Measurements from ENCODE around the gene LIFR. TPM values are rescaled to one million over a fixed set of nuclear protein-coding genes. Genes with fewer than 3 reads are reported as not detected.

The LIFR gene
- total RNA-seq, 1 experiment from 2014 or later: 47.9 TPM

DNA sequence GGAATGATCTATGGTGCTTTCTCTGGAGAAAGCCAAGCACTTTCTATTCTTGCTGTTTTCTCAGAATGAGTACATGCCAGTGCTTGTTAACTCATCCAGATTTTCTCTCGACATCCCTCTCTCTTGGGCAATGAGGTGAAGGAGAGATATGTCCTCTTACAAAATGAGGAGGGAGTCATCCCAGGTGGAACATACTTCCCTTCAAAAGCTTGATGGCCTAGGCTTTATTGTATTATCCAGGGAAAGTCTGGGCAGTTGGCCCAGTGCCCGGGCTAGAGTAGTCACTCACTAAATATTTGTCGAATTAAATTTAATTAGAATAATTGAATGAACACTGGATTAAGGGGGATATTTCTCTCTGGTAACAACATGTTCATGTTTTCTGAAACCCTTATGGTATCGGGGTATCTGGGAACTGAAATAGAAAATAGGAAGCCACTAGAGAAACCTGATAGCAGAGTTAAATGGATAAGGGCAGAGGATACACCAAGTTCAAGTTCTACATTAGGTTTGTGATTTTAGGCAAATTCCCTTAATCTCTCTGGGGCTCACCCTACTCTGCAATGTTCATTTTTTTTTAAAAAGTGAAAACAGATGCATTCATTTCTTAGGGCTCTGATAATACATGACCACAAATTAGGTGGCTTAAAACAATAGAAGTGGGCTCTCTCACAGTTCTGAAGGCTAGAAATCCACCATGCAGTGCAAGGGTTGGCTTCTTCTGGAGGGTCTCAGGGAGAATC is 99.6 kb downstream of the LIFR start:
- CTCF ChIA-PET: no interaction called here
- POLR2A ChIA-PET (ENCODE audit: low non-redundant PET): no interaction called here
- BruUV-seq (replicated peaks): no TSS peak
- no peaks in the 10 kb centered on the region for H3K27me3 ChIP-seq (replicated peaks; ENCODE audit: insufficient read depth, low read depth, low read length, poor library complexity)
- H3K36me3 ChIP-seq (ENCODE audit: insufficient read depth, low read length, poor library complexity, severe bottlenecking): peaks cover 47% of the 10 kb centered on the region
- H3K27ac ChIP-seq (ENCODE audit: low read depth, low read length, poor library complexity, severe bottlenecking): no peak overlapping the region
- no peak for TF ChIP-seq EZH2 (IDR thresholded peaks at IDR 0.05; ENCODE audit: borderline replicate concordance, low read depth, low read length, poor library complexity, severe bottlenecking)
- TF ChIP-seq, protein P1, sequence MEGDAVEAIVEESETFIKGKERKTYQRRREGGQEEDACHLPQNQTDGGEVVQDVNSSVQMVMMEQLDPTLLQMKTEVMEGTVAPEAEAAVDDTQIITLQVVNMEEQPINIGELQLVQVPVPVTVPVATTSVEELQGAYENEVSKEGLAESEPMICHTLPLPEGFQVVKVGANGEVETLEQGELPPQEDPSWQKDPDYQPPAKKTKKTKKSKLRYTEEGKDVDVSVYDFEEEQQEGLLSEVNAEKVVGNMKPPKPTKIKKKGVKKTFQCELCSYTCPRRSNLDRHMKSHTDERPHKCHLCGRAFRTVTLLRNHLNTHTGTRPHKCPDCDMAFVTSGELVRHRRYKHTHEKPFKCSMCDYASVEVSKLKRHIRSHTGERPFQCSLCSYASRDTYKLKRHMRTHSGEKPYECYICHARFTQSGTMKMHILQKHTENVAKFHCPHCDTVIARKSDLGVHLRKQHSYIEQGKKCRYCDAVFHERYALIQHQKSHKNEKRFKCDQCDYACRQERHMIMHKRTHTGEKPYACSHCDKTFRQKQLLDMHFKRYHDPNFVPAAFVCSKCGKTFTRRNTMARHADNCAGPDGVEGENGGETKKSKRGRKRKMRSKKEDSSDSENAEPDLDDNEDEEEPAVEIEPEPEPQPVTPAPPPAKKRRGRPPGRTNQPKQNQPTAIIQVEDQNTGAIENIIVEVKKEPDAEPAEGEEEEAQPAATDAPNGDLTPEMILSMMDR (conservative IDR thresholded peaks at IDR 0.05; ENCODE audit: low read depth, low read length): no peak
- no peaks in the 10 kb centered on the region for H3K9me3 ChIP-seq (ENCODE audit: low read depth, low read length, poor library complexity, severe bottlenecking)
- no peak for DNase-seq (ENCODE audit: low spot score)
- intact Hi-C loops (cut with micrococcal nuclease; ENCODE audit: unreplicated experiment): no loop called here
- H3K4me1 ChIP-seq (ENCODE audit: insufficient read depth, low read length, poor library complexity, severe bottlenecking): no peaks in the 10 kb centered on the region
- H3K4me3 ChIP-seq (ENCODE audit: low read depth, low read length, poor library complexity, severe bottlenecking): no peak overlapping the region

GRCh38 chr5:38455796-38456330 is 100.6 kb downstream of the LIFR start:
- BruUV-seq (replicated peaks): no TSS peak
- DNase-seq (ENCODE audit: low spot score): no peak
- H3K4me1 ChIP-seq (ENCODE audit: insufficient read depth, low read length, poor library complexity, severe bottlenecking): no peaks in the 10 kb centered on the region
- POLR2A ChIA-PET (ENCODE audit: low non-redundant PET): no interaction called here
- intact Hi-C loops (cut with micrococcal nuclease; ENCODE audit: unreplicated experiment): no loop called here
- H3K27me3 ChIP-seq (replicated peaks; ENCODE audit: insufficient read depth, low read depth, low read length, poor library complexity): no peaks in the 10 kb centered on the region
- no peaks in the 10 kb centered on the region for H3K9me3 ChIP-seq (ENCODE audit: low read depth, low read length, poor library complexity, severe bottlenecking)
- no peak overlapping the region for H3K4me3 ChIP-seq (ENCODE audit: low read depth, low read length, poor library complexity, severe bottlenecking)
- H3K27ac ChIP-seq (ENCODE audit: low read depth, low read length, poor library complexity, severe bottlenecking): no peak overlapping the region
- CTCF ChIA-PET: no interaction called here
- H3K36me3 ChIP-seq (ENCODE audit: insufficient read depth, low read length, poor library complexity, severe bottlenecking): peaks cover 44% of the 10 kb centered on the region
- TF ChIP-seq EZH2 (IDR thresholded peaks at IDR 0.05; ENCODE audit: borderline replicate concordance, low read depth, low read length, poor library complexity, severe bottlenecking): no peak
- TF ChIP-seq, protein P1 (conservative IDR thresholded peaks at IDR 0.05; ENCODE audit: low read depth, low read length): no peak

- no peak for DNase-seq (ENCODE audit: low spot score)
- POLR2A ChIA-PET (ENCODE audit: low non-redundant PET): no interaction called here
- H3K27me3 ChIP-seq (replicated peaks; ENCODE audit: insufficient read depth, low read depth, low read length, poor library complexity): no peaks in the 10 kb centered on the region
- H3K27ac ChIP-seq (ENCODE audit: low read depth, low read length, poor library complexity, severe bottlenecking): no peak overlapping the region
- H3K36me3 ChIP-seq (ENCODE audit: insufficient read depth, low read length, poor library complexity, severe bottlenecking): peaks cover 30% of the 10 kb centered on the region
- intact Hi-C loops (cut with micrococcal nuclease; ENCODE audit: unreplicated experiment): no loop called here
- no peak overlapping the region for H3K4me3 ChIP-seq (ENCODE audit: low read depth, low read length, poor library complexity, severe bottlenecking)
- BruUV-seq (replicated peaks): no TSS peak
- H3K4me1 ChIP-seq (ENCODE audit: insufficient read depth, low read length, poor library complexity, severe bottlenecking): no peaks in the 10 kb centered on the region
- H3K9me3 ChIP-seq (ENCODE audit: low read depth, low read length, poor library complexity, severe bottlenecking): no peaks in the 10 kb centered on the region
- TF ChIP-seq, protein P1 (conservative IDR thresholded peaks at IDR 0.05; ENCODE audit: low read depth, low read length): no peak
- TF ChIP-seq EZH2 (IDR thresholded peaks at IDR 0.05; ENCODE audit: borderline replicate concordance, low read depth, low read length, poor library complexity, severe bottlenecking): no peak
- CTCF ChIA-PET: no interaction called here
Measured at GRCh38 chr5:38453921-38454320, 102.5 kb downstream of the LIFR start.

All from A673 (cell line).